NCI-H146 treated with DMSO at 0.1 percent for 48 hours (cell line): ENCODE data around the gene NPTX1.
A peak's percentile ranks its signal among the peaks of the same experiment; 100 is the strongest.

ENCODE experiments used
- DNase-seq: peaks from one replicate; lab custom pipeline; 2025; ENCODE audit not compliant: unreplicated experiment; lab: John Stamatoyannopoulos, UW

The NPTX1 gene

DNA sequence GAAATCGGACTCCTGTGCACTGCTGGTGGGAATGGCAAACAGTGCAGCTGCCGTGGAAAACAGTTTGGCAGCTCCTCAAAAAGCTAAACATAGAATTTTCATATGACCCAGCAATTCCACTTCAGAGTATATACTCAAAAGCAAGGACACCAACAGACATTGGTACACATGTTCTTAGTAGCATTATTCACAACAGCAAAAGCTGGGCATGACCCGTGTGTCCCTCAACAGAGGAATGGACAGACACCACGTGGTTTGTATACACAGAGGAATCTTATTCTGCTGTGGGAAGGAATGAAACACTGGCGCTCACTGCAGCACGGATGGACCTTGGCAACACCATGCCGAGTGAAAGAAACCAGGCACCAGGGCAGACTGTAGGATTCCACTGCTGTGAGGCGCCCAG, 16.0 kb downstream of the NPTX1 start:
- DNase-seq, result no peak

DNA sequence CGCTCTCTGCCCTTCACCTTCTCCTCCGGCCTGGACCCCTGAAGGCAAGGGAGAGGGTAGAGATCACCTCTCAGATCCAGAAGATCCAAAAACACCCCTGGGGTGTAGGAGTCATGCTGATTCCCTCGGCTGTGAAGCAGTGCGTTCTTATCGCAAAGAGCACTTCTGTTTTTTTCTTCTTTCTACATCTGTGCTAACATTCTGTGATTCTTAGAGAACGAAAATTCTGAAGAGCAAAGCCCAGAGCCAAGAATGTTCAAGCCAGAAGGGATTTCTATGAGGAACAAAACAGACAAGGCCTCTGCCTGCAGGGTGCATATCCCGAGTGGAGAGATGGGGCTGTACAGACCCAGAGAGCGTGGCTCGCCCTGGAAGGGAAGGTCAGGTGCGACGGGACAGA, 17.2 kb downstream of the NPTX1 start:
- no peak for DNase-seq

DNA sequence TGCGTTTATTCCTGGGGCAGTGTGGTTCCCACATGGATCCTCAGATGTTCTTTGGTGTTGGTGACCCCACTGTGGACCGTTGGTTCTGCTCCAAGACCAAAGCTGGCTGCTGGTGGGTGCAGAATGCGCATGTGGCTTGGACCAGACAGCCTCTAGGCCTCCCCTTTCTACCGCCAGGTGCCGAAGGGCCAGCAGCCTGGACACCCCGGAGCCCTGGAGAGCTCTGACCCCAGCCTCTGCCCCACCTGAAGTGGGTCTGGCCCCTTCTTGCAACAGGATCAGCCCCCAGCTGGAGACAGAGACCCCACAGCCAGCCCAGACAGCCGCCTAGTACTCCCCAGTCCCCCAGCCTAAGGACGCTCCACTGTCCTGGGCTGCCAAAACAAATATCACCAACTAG, 18.4 kb downstream of the NPTX1 start:
- DNase-seq, result no peak

- no peak for DNase-seq
Measured at GRCh38 chr17:80457236-80457856, 19.1 kb downstream of the NPTX1 start.

DNA sequence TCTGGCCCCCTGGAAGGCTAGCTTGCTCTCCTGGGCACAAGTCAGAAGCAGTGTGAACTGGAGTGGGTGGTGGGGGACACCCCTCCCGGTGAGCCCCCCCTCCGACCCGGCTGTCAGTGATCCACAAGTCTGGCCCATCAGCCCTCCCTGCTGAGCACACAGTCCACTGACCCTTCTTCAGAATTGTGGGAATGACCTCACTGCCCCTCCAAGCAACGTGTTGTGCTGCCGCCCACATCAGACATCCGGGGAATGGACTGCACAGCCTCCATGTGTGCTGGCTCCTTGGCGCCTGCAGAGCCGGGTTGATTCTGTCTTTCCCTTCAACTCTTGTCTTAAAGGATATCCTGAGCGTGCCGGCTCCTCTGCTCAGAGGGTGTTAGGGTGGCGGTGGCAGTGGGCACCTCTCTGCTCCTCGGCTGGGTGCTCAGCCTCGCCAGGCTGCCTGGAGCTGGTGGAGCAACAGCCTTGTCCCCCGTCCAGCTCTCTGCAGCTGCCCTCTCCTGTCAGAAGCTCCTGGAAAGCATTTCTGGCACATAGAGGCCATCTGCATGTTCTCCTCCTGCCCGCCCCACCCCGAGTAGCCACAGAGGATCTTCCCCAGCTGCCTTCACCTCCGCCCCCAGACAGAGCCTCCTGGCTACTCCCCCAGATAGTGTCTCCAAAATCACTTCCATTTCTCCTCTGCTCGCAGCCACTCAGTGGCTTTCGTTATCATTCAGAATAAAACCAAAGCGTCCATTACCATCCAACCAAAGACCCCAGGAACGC, 19.8 kb downstream of the NPTX1 start:
- no peak for DNase-seq

DNA sequence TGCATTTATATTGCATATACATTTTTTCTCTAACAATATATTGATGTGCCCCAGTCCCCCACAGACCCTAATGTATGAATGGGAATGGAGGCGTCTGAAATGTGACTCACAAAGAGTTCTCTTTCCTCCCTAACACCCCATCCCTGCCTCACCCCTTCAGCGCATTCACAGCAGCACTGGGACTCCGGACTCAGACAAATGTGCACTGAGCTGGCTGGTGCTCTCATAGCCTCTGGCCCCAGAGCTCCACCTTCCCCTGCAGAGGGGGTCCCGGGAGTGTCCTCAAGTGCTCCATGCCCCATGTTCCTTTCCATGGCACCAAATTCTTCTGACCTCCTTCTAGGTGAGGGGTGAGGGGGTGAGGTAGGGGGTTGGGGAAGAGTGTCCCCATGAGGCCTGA, 20.6 kb downstream of the NPTX1 start:
- no peak for DNase-seq

DNA sequence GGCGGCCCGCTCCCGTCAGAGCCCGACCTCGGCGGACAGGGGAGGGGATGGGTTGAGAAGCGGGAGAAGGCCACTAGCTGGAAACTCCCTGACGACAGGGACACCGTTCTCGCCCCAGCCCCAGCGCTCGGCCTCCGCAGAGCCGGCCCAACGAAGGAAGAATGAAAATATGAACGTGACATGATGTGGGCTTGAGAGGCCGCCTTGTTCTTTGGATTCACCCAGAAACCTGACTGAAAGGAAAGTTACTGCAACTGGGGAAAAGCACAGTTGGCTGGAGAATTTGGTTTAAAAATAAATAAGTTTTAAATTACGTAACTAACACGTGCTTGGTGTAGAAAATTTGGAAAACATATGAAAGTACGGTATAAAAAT, 21.1 kb downstream of the NPTX1 start:
- no peak for DNase-seq

DNA sequence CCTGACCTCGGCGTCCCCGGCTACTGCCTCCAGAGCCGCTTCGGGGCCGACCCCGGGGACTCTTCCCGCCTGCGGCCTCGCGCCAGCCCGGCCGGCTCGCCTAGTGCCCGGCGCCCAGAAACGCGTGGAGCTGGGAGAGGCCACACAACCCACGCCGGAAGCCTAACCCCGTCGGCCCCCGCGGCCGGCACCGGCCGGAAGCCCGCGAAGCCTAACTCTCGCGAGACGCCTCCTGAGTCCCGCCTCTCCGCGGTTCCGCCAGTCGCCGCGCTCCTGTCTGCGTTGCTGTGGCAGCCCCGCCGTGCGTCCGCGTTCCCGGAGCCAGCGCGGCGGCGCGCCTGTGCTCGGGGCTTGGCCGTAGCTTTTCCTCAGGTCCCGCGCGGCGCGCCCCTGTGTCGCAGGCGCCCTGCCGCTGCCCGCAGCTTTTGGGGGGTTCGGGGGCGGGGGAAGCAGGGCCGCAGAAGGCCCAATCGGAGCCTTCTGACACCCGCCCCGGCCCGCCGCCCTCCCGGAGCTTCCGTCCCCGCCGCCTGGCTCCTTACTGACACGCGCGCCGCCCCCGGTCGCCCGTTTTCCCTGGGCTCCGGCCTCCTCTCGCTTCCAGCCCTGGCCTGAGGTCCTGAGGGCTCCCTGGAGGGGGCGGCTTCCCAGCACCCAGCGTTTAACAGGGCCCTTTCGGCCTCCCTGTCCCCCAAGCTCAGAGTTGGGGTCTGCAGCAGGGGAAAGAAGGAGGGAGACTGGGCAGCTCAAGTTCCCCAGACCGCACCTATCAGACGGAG, 21.7 kb downstream of the NPTX1 start:
- DNase-seq, result peak; percentile 89

DNA sequence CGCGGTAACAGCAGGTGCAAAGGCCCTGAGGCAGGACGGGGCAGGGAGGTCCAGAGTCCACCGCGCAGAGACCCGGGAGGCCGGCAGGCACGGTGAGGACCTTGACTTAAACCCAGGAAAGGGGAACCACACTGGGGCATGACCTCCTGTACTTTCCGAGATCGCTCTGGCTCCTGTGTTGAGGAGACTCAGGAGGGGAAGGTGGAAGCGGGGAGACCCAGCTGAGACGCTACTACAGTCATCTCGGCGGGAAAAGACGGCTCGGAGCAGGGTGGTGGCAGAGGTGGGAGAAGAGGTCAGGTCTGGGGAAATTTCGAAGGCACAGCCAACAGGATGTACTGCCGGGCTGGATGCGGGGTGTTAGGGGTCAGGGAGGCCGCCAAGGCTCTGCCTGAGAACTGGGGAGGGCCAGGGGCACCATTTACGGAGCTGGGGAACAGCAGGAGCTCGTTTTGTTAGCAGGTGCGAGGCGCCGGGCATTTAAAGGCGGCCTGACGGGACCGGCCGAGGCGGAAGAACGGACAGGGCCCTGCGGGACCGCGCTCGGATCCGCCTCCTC, 22.3 kb downstream of the NPTX1 start:
- no peak for DNase-seq

DNA sequence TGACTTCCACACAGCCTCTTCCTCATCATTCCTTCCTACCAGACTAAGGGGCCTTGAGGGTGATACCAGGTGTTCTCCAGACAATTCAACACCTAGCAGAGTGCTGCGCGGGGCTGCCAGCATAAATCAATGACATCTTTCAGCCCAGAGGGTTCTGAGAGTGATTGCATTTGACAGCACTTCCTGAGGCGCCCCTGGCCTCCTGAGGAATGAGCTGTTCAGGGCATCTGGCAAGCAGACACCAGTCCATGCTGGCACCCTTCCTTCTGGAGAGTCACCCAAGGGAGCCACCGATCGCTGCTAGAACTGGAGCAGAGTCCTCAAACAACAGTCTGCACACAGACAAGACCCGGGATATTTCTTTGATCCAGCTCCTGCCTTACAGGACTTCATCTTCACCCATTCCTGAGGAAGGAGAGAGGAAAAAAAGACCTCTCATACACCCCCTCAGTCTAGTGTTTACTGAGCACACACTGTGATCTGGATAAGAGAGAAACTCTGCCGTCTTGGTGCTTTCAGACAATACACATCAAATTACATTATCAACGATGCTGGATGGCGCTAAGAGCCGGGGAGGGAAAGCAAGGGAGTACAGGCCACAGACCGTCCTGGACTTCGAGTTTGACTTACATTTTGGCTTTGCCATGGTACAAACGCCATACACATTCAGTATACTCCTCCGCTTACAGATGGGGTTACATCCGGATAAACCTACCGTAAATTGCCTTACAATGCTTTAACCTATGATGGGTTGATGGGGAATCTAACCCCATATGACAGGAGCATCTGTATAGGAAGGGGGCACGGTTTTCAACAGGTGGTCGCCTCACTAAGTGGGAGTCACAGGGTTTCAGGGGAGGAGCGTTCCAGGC, 23.0 kb downstream of the NPTX1 start:
- DNase-seq, result no peak

- no peak for DNase-seq
Measured at GRCh38 chr17:80452173-80452915, 24.1 kb downstream of the NPTX1 start.

DNA sequence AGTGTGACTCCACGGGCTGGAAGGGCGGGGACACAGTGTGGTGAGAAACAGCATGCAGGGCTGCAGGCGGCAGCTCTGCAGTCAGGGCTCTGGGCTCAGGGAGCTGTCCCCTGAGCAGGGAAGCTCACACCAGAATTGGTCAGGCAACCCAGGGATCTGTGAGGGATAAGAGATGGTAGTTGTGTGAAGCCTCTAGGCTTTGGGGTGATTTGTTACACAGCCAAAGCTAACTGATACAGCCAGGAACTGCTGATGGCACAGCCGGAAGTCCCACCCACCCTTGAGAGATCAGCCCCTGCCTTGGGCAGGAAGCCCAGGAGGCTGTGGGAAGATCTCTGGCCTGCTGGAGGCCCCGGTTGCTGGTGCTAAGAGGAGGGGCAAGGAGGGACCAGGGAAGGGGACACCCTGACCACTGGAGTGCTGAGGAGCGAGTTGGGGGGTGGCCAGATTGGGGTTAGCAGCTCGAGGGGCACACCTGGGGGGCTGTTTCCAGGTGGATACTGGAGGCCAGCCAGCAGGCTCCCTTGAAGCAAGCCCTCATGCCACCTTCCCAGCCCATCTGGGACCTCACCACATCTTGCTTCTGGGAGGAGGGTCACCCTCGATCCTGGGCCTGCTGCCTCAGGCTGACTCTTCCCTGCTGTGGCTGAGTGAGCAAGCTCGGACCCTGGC, 25.2 kb downstream of the NPTX1 start:
- no peak for DNase-seq

DNA sequence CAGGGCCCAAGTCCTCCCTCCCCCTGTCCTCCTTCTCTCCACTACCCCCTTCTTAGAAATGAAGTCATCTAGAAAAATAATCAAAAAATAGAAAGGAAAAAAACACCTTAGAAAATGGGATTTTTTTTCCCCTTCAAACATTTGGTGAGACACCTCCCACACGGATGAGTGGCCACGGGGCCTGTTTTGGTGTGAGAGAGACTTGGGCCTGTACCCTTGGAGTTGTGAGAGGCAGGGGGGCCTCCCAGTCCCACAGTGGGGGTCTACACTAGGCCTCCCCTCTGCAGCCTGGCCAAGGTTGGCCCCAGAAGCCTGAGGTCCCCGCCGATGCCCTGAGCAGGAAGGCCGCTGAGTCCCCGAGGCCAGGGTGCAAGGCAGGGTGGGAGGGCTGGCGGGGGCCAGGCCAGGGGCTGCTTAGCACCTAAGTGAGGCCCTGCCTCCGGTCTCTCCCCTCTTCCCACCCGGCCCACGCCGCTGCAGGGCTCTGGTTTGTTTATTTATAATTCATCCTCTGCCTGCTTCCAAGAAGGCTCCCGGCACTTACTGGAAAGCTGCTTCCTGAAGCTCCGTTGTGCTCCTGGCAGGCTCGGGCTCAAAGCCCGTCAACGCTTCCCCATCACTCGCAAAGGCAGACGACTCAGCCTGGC, 26.4 kb downstream of the NPTX1 start:
- no peak for DNase-seq

GRCh38 chr17:80449194-80449929, 27.0 kb downstream of the NPTX1 start:
- DNase-seq, result no peak

GRCh38 chr17:80447790-80448189, 28.6 kb downstream of the NPTX1 start:
- no peak for DNase-seq

- no peak for DNase-seq
Measured at GRCh38 chr17:80446645-80447405, 29.6 kb downstream of the NPTX1 start.

GRCh38 chr17:80445726-80446110, 30.7 kb downstream of the NPTX1 start:
- no peak for DNase-seq
